Prostate gland (tissue), 2 donors: ENCODE measurements around the gene LAIR1.

Experiments used
- POLR2A ChIP-seq: fragments of 450-650 bp; IDR thresholded peaks from one replicate; pipeline ENCODE4 v1.6.1; 2016; ENCODE audit warnings: antibody characterized with exemption, mild to moderate bottlenecking
- POLR2AphosphoS5 ChIP-seq: sonication (generic); formaldehyde crosslinking; IDR thresholded peaks from one replicate; pipeline ENCODE4 v1.6.1; 2017; ENCODE audit warnings: antibody characterized with exemption
- TF ChIP-seq, protein P1 (sequence below), 4 experiments: fragments of 200-600 bp in 2 of 4; fragments of 450-650 bp in 2 of 4; sonication (generic) in 2 of 4; IDR thresholded peaks; 1 replicate in 3 of 4; 2 replicates in 1 of 4; pipeline ENCODE4 v1.5.1; 2016 to 2019; ENCODE audit warnings: antibody characterized with exemption in 4 of 4, mild to moderate bottlenecking in 2 of 4, moderate library complexity in 2 of 4

DNA sequence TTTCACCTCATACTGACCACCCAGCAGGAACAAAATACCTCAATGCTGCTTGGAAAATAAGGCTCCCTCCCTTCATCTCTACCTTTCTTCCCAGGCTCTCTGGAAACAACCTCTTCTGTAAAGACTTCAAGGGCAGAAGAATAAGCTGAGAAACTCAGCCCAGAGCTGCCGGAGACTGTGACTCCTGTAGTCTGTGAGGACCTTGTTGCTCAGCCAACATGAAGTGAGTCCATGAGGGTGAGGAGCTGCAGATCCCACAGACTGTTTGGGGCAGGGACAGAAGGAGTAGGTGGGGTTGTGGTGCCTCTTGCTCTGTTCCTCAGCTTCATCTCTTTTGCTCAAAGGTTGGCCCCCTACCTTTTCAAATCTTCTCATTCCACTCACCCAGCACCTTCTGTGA, 59.6 kb downstream of the LAIR1 start:
- TF ChIP-seq, protein P1, sequence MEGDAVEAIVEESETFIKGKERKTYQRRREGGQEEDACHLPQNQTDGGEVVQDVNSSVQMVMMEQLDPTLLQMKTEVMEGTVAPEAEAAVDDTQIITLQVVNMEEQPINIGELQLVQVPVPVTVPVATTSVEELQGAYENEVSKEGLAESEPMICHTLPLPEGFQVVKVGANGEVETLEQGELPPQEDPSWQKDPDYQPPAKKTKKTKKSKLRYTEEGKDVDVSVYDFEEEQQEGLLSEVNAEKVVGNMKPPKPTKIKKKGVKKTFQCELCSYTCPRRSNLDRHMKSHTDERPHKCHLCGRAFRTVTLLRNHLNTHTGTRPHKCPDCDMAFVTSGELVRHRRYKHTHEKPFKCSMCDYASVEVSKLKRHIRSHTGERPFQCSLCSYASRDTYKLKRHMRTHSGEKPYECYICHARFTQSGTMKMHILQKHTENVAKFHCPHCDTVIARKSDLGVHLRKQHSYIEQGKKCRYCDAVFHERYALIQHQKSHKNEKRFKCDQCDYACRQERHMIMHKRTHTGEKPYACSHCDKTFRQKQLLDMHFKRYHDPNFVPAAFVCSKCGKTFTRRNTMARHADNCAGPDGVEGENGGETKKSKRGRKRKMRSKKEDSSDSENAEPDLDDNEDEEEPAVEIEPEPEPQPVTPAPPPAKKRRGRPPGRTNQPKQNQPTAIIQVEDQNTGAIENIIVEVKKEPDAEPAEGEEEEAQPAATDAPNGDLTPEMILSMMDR (IDR thresholded peaks at IDR 0.05): no peak
- TF ChIP-seq POLR2A (no peak), POLR2AphosphoS5 (no peak)
